SU-DHL-6 (cell line): ENCODE data around the gene NMUR2.

ENCODE experiments used
- H2AFZ ChIP-seq: fragments of 200-600 bp; sonication (generic); 2 replicates; pipeline ENCODE4 v1.6.1; 2014; ENCODE audit warnings: low read depth, mild to moderate bottlenecking, moderate library complexity, mixed read lengths, antibody characterized with exemption, low read length; ENCODE audit not compliant: severe bottlenecking
- H3F3A ChIP-seq: fragments of 200-600 bp; shearing (Covaris generic); 2 replicates; pipeline ENCODE4 v1.6.0; 2016; ENCODE audit warnings: antibody characterized with exemption, mild to moderate bottlenecking; ENCODE audit not compliant: insufficient read depth
- H3K27ac ChIP-seq: fragments of 200-600 bp; sonication (generic); 2 replicates; pipeline ENCODE4 v1.5.1; 2016; ENCODE audit warnings: low read depth, mild to moderate bottlenecking, low read length, moderate library complexity, mixed read lengths
- H3K27me3 ChIP-seq: fragments of 200-600 bp; sonication (generic), shearing (Covaris generic); 2 replicates; pipeline ENCODE4 v1.6.0; 2014; ENCODE audit warnings: mild to moderate bottlenecking, low read length
- H3K36me3 ChIP-seq: fragments of 200-600 bp; sonication (generic); 2 replicates; pipeline ENCODE4 v1.6.1; 2014; ENCODE audit warnings: mild to moderate bottlenecking, low read length, mixed read lengths
- H3K4me2 ChIP-seq: fragments of 300-600, 200-600 bp; shearing (Covaris generic), sonication (generic); 2 replicates; pipeline ENCODE4 v1.6.0; 2014; ENCODE audit warnings: low read length, low read depth, mild to moderate bottlenecking; ENCODE audit not compliant: poor library complexity, severe bottlenecking
- H3K4me3 ChIP-seq: fragments of 200-600 bp; sonication (generic); 2 replicates; pipeline ENCODE4 v1.5.1; 2014; ENCODE audit warnings: antibody characterized with exemption, low read length, mild to moderate bottlenecking, mixed read lengths; ENCODE audit not compliant: insufficient read depth, poor library complexity, severe bottlenecking
- H3K79me2 ChIP-seq: fragments of 200-600 bp; sonication (generic); 2 replicates; pipeline ENCODE4 v1.6.1; 2014; ENCODE audit warnings: mild to moderate bottlenecking, low read length, moderate library complexity; ENCODE audit not compliant: insufficient read depth
- H3K9ac ChIP-seq: fragments of 200-600 bp; sonication (generic); 2 replicates; pipeline ENCODE4 v1.7.0; 2014; ENCODE audit warnings: mild to moderate bottlenecking, low read length
- H3K9me2 ChIP-seq: fragments of 200-600 bp; sonication (generic); replicated peaks from 2 replicates; pipeline ENCODE4 v1.6.1; 2014; ENCODE audit warnings: low read length; ENCODE audit not compliant: insufficient read depth
- H3K9me3 ChIP-seq: fragments of 200-600 bp; sonication (generic); 2 replicates; pipeline ENCODE4 v1.6.1; 2014; ENCODE audit warnings: low read length, mixed read lengths; ENCODE audit not compliant: insufficient read depth
- H4K20me1 ChIP-seq: fragments of 200-600 bp; sonication (generic); 2 replicates; pipeline ENCODE4 v1.6.1; 2014; ENCODE audit warnings: low read depth, mild to moderate bottlenecking, antibody characterized with exemption, low read length, moderate library complexity, mixed read lengths
- EZH2phosphoT487 ChIP-seq: fragments of 200-600 bp; sonication (generic), shearing (Covaris generic); conservative IDR thresholded peaks from 2 replicates; pipeline ENCODE4 v1.6.1; 2018; ENCODE audit warnings: mild to moderate bottlenecking, antibody characterized with exemption, low read length, moderate library complexity, mixed read lengths
- TF ChIP-seq, protein P1 (sequence below): fragments of 200-600 bp; sonication (generic); IDR thresholded peaks from one replicate; pipeline ENCODE4 v1.5.1; 2017; ENCODE audit warnings: antibody characterized with exemption, mild to moderate bottlenecking, low read length, moderate library complexity; ENCODE audit not compliant: insufficient read depth, poor library complexity, severe bottlenecking

NMUR2 gene

DNA sequence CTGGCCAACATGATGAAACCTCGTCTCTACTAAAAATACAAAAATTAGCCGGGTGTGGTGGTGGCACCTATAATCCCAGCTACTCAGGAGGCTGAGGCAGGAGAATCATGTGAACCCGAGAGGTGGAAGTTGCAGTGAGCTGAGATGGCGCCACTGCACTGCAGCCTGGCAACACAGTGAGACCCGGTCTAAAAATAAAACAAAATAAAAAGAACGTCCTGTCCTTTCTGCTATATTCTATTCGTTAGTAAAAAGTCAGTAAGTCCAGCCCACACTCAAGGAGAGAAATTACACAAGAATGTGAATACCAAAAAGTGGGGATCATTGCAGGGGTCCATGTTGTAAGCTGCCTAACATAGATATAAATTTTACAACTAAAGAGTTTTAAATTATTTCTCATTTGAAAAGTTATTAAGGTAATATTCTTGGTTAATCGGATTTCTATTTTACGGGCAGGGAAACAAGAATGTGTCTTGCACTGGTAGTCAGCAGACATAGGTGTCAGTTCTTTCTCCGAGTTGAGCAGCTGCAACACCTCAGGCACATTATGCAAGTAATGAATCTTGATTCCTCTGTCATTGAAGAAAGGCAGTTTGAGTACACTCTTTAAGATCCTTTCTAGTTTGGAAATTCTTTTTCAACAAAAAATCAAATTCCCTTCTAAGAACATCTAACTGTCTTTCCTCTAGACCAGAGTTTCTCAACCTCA lies 24.5 kb downstream of the NMUR2 start:
- H3K27ac ChIP-seq: no peak overlapping the region
- no peak overlapping the region for H3K9ac ChIP-seq
- H3K36me3 ChIP-seq: no peaks in the 10 kb centered on the region
- H3K4me2 ChIP-seq: no peak overlapping the region
- no peaks in the 10 kb centered on the region for H3K9me3 ChIP-seq
- H2AFZ ChIP-seq: no peak overlapping the region
- no peaks in the 10 kb centered on the region for H3F3A ChIP-seq
- no peaks in the 10 kb centered on the region for H4K20me1 ChIP-seq
- H3K4me3 ChIP-seq: no peak overlapping the region
- no peaks in the 10 kb centered on the region for H3K9me2 ChIP-seq
- H3K79me2 ChIP-seq: no peaks in the 10 kb centered on the region
- no peaks in the 10 kb centered on the region for H3K27me3 ChIP-seq
- TF ChIP-seq, protein P1, sequence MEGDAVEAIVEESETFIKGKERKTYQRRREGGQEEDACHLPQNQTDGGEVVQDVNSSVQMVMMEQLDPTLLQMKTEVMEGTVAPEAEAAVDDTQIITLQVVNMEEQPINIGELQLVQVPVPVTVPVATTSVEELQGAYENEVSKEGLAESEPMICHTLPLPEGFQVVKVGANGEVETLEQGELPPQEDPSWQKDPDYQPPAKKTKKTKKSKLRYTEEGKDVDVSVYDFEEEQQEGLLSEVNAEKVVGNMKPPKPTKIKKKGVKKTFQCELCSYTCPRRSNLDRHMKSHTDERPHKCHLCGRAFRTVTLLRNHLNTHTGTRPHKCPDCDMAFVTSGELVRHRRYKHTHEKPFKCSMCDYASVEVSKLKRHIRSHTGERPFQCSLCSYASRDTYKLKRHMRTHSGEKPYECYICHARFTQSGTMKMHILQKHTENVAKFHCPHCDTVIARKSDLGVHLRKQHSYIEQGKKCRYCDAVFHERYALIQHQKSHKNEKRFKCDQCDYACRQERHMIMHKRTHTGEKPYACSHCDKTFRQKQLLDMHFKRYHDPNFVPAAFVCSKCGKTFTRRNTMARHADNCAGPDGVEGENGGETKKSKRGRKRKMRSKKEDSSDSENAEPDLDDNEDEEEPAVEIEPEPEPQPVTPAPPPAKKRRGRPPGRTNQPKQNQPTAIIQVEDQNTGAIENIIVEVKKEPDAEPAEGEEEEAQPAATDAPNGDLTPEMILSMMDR: no peak
- TF ChIP-seq EZH2phosphoT487: no peak

DNA sequence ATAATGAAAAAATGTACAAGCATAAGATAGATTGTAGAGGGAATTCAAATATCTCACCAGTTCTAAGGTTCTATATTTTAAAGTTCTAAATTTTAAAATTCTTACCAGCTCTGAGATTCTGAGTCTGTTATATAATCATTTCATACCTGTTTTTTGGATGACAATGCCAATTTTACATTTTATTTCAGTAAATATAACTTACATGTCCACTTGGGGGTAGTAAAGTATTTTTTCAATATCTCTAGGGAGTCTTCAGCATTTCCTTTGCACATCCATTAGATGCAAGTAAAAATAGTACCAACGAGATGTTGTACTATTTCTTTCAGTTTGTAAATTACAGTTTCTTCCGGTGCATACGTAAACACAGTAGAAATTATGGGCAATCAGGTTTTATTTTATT lies 25.7 kb downstream of the NMUR2 start:
- H3K4me2 ChIP-seq: no peak overlapping the region
- H3K79me2 ChIP-seq: no peaks in the 10 kb centered on the region
- no peaks in the 10 kb centered on the region for H3K9me3 ChIP-seq
- H3F3A ChIP-seq: no peaks in the 10 kb centered on the region
- no peaks in the 10 kb centered on the region for H3K9me2 ChIP-seq
- TF ChIP-seq, protein P1: no peak
- no peak for TF ChIP-seq EZH2phosphoT487
- H2AFZ ChIP-seq: no peak overlapping the region
- H3K27ac ChIP-seq: no peak overlapping the region
- H4K20me1 ChIP-seq: no peaks in the 10 kb centered on the region
- H3K9ac ChIP-seq: no peak overlapping the region
- H3K27me3 ChIP-seq: no peaks in the 10 kb centered on the region
- no peak overlapping the region for H3K4me3 ChIP-seq
- no peaks in the 10 kb centered on the region for H3K36me3 ChIP-seq

DNA sequence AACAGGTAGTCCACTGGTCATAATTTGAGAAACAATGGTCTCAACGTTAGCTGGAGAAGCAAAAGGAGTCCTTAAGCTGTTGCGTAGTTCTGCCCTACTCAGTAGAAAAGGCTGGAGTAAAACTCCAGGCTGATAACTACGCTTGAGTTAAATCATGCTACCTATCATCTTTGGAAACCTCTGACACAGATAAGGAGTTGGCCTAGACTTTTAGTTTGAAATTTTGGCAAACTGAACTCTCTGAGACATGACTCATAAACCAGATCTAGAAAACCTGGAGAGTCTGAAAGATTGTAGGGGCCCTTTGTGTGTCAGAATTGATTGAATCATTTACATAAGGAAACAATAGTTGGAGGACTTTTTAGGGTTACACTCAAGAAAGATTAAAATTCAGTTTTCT lies 26.3 kb downstream of the NMUR2 start:
- Histone ChIP-seq H3K79me2 (no peaks in the 10 kb centered on the region), H3K9ac (no peak overlapping the region), H3K36me3 (no peaks in the 10 kb centered on the region), H3K27me3 (no peaks in the 10 kb centered on the region), H3K9me2 (no peaks in the 10 kb centered on the region), H3K9me3 (no peaks in the 10 kb centered on the region), H3K4me3 (no peak overlapping the region), H4K20me1 (no peaks in the 10 kb centered on the region), H3K4me2 (no peak overlapping the region), H3K27ac (no peak overlapping the region), H3F3A (no peaks in the 10 kb centered on the region), H2AFZ (no peak overlapping the region)
- TF ChIP-seq EZH2phosphoT487: no peak
- TF ChIP-seq, protein P1: no peak
